Activated CD8-positive, alpha-beta memory T cell treated with anti-CD3 and anti-CD28 coated beads for 36 hours (primary cell): Measurements from ENCODE around the gene CLTCL1. TPM values are rescaled to one million over a fixed set of nuclear protein-coding genes. Genes with fewer than 3 reads are reported as not detected.
"Not testable (repeated sequence)": the region's sequence is repeated elsewhere in the genome, so short reads cannot be mapped to it uniquely, and the experiment has no call there.

Experiments
- CTCF ChIA-PET: fragments of 350-600 bp; sonication (Branson Sonifier 250); formaldehyde crosslinking; loops from one replicate; lab custom pipeline; 2021; ENCODE audit warnings: antibody characterized with exemption; lab: Charles Lee
- POLR2A ChIA-PET: fragments of 350-600 bp; sonication (Branson Sonifier 250); formaldehyde crosslinking; loops from one replicate; lab custom pipeline; 2021; ENCODE audit warnings: antibody characterized with exemption; lab: Charles Lee
- total RNA-seq, 2 experiments: library from RNA; stranded (reverse); gene quantifications; one replicate each; pipeline ENCODE4 v1.2.3, GENCODE V29; 2021

The CLTCL1 gene
- total RNA-seq, 2 experiments from 2014 or later: 0.42 to 0.61 TPM

- POLR2A ChIA-PET: no interaction called here
- CTCF ChIA-PET: no interaction called here
Measured at GRCh38 chr22:19292458-19293230, 1.1 kb upstream of the CLTCL1 start.

- ChIA-PET CTCF (interaction anchor here (0.6 kb wide), 1 partner anchor 20 kb away, joined by 3 read pairs; no protein-coding TSS in a partner anchor), POLR2A (no interaction called here)
Measured at GRCh38 chr22:19291218-19291579, 320 bp downstream of the CLTCL1 start.

DNA sequence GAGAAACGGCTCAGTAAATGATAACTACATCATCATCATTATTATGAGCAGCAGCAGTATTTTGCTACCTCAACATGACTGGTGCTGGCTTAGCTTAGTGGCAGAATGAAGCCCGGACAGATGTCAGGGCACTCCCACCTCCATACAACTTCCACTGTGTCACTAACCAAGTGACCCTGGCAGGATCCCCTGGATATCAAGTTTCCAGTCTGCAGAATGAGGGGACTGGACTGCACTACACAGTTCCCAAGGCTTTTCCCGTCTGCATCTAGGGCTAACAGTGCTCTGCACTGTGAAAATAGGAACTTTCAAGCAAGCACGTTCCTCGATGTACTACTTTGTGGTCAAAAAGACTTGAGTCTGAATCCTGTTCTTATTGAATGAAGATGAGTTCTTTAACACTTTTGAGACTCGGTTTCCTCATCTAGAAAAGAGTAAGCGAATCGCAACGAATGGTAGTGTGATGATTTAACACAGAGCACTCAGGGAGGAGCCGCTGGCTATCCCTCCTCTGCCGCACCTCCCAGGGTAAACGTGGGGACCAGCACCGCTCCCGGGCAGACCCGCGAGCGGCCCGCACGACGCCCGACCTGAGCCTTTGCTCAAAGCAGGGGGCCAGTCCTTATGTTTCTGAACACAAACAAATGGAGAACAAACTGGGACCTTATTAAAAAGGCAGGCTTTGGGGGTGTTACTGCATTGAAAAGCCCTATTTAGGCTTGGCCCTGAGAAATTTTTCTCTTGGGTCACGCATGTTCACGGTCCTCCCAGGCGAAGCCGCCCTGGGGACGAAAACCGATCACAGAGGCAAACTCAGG, 910 bp downstream of the CLTCL1 start:
- ChIA-PET CTCF (no interaction called here), POLR2A (no interaction called here)

- CTCF ChIA-PET: interaction anchor here (1.0 to 1.2 kb wide), 2 partner anchors 107 to 341 kb away, joined by 3 read pairs; no protein-coding TSS in a partner anchor
- POLR2A ChIA-PET: no interaction called here
Measured at GRCh38 chr22:19289475-19290161, 1.9 kb downstream of the CLTCL1 start.

- ChIA-PET POLR2A (no interaction called here), CTCF (interaction anchor here (1.2 kb wide), 1 partner anchor 166 kb away, joined by 3 read pairs; the partner anchor contains the start of gene DGCR2)
Measured at GRCh38 chr22:19287889-19288288, 3.6 kb downstream of the CLTCL1 start.

GRCh38 chr22:19287076-19287707, 4.3 kb downstream of the CLTCL1 start:
- ChIA-PET CTCF (interaction anchor here (1.0 to 1.1 kb wide), 2 partner anchors 11 to 19 kb away, joined by 3 to 5 read pairs; no protein-coding TSS in a partner anchor), POLR2A (no interaction called here)

DNA sequence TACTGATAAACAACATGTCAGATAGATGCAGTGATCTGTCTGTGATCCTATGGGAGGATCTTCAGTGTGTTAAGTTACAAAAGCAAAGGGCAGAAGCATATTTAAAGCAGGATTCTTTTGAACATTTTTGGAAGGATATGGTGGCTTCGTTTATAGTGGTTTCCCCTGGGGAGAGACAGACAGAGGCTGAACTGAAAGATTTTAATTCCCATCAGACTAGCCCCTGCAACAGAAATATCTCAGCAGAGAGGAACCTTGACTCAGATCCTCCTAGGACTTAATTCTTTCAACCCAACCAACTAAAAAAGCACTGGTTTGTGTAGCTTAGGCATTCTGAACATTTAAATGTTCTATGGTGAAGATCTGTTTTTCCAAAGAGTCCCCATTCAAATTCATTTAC, 5.7 kb downstream of the CLTCL1 start:
- POLR2A ChIA-PET: no interaction called here
- CTCF ChIA-PET: interaction anchor here (0.8 to 1.1 kb wide), 2 partner anchors 10 to 107 kb away, joined by 3 to 5 read pairs; no protein-coding TSS in a partner anchor

- POLR2A ChIA-PET, CTCF ChIA-PET: not testable (repeated sequence)
Measured at GRCh38 chr22:19279143-19279542, 12.4 kb downstream of the CLTCL1 start.

DNA sequence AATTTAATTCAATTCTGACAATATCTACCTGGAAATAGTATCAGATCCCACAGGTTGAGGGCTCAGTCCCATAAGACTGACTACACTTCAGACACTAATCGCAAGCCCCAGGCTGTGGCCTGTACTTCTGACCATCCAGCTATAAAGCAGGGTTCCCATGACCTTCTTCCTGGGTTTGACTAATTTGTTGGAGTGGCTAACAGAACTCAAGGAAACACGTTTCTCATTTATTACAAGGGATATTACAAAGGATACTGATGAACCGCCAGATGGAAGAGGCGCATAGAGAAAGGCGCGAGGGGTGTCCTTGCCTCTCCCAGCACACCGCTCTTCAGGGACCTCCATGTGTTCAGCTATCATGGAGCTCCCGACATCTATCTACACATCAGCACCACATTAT, 13.7 kb downstream of the CLTCL1 start:
- POLR2A ChIA-PET: no interaction called here
- CTCF ChIA-PET: no interaction called here

GRCh38 chr22:19275919-19276600, 15.5 kb downstream of the CLTCL1 start:
- CTCF ChIA-PET: interaction anchor here (1.6 kb wide), 1 partner anchor 10 kb away, joined by 5 read pairs; no protein-coding TSS in a partner anchor

DNA sequence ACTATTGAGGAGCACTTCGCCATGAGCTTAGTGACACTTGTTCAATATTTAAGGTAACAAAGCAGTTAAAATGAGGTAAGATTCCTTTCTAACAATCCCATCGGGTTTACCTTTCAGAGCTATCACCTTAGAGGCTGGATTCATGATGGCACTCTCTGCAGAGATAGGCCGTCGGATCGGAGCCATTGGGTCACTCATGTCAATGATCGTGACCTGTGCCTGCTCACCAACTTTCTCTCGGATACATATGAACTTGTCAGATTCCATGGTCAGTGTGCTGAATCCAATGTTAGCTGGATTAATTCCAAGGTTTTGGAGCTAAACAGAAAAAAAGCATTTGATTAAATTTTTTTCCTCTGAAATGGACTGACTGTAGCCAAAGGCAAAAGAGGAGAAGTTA, 16.0 kb downstream of the CLTCL1 start:
- ChIA-PET POLR2A (no interaction called here), CTCF (interaction anchor here (1.6 kb wide), 1 partner anchor 11 kb away, joined by 5 read pairs; no protein-coding TSS in a partner anchor)

More at GRCh38 chr22:19275919-19276600, 15.5 kb downstream of the CLTCL1 start:
- POLR2A ChIA-PET: no interaction called here

DNA sequence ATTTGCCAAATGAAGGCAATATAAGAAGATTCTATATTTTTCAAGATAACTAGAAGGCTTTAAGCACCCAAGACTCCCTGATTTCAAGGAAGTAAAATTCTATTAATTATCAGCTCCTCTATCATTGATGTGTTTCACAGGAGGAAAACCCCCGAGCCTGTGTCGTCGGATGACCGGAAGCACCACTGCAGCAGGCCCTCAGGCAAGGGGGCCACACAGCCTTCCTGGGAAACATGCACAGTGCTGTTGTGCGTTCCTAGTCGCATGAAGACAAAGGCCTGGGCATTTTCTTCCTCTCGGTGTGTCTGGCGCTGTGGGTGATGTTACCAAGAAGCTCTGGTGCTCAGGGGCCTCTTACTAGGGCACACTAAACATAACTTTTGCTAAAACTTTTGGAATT, 16.4 kb downstream of the CLTCL1 start:
- ChIA-PET POLR2A (no interaction called here), CTCF (interaction anchor here (1.6 kb wide), 1 partner anchor 11 kb away, joined by 5 read pairs; no protein-coding TSS in a partner anchor)

DNA sequence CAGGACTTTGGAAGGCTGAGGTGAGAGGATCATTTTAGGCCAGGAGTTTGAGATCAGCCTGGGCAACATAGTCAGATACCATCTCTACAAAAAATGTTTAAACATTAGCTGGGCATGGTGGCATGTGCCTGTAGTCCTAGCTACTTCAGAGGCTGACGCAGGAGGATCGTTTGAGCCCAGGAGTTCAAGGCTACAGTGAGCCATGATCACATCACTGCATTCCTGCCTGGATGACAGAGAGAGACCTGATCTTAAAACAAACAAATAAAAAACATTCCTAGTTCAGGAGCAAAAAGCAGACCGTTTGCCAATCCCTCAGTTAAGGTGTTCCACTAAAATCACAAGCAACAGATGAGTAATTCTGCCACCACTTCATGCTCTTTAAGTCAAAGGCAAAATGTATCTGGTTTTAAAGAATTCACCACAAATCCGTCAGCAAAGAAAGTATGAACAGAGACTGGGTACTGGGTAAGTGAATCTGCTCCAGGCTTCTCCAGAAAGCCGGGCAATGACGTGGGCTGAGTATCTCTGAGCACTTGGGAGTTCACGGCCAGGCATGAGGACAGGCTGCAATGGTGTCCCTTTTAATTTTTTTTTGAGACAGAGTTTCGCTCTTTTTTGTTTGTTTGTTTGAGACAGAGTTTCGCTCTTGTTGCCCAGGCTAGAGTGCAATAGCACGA, 19.5 kb downstream of the CLTCL1 start:
- ChIA-PET CTCF (no interaction called here), POLR2A (no interaction called here)

DNA sequence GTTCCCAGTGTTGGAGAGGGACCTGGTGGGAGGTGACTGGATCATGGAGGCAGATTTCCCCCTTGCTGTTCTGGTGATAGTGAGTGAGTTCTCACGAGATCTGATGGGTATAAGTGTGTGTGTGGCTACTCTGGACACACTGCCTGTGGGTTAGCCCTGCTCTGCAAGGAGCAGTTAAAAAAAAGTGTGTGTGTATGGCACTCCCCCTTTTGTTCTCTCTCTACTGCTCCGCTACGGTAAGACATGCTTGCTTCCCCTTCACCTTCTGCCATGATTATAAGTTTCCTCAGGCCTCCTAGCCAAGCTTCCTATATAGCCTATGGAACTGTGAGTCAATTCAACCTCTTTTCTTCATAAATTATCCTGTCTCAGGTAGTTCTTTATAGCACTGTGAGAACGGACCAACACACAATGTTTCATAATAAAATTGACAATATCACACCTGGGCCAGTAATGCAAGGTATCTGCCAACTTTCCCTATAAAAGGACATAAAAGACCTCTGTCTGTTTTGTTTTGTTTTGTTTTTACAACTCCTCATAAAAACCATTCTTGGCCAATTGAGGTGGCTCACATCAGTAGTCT, 20.2 kb downstream of the CLTCL1 start:
- ChIA-PET CTCF (interaction anchor here (0.7 kb wide), 1 partner anchor 20 kb away, joined by 3 read pairs; the partner anchor contains the start of gene CLTCL1), POLR2A (no interaction called here)

GRCh38 chr22:19270873-19271272, 20.6 kb downstream of the CLTCL1 start:
- CTCF ChIA-PET: interaction anchor here (0.7 kb wide), 1 partner anchor 21 kb away, joined by 3 read pairs; the partner anchor contains the start of gene CLTCL1
- POLR2A ChIA-PET: no interaction called here

DNA sequence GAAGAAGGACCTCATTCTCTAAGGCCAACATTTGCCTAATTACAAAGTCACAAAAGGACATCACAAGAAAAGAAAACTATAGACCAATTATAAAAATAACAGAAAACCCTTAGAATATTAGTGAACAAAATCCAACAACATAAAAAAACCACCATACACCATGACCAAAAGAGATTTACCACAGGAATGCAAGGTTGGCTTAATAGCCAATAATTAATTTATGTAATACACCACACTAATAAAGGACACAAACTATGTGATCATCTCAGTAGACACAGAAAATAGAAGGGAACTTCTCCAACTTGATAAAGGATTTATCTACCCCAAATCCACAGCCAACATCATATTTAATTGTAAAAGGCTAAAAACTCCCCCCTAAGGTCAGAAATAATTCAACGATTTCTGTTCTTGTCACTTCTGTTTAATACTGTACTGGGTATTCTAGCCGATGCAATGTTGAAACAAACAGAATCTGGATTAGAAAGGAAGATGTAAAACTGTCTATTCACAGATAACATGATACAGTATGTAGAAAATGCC, 24.9 kb downstream of the CLTCL1 start:
- ChIA-PET POLR2A (no interaction called here), CTCF (no interaction called here)

GRCh38 chr22:19265779-19266178, 25.7 kb downstream of the CLTCL1 start:
- POLR2A ChIA-PET: no interaction called here
- CTCF ChIA-PET: no interaction called here
